ENCODE data around the gene ENGASE.

ENGASE gene

GRCh38 chr17:79118924-79119323 is 44.3 kb downstream of the ENGASE start:
- Histone ChIP-seq H2BK5ac (ENCODE audit: low read length) (no peak overlapping the region), H2BK15ac (replicated peaks; ENCODE audit: low read depth) (no peak overlapping the region), H3K27ac (ENCODE audit: low read depth, low read length) (no peak overlapping the region), H3K4ac (ENCODE audit: low read depth, low read length) (no peak overlapping the region), H3K4me1 (ENCODE audit: control insufficient read depth, low read depth, low read length) (no peaks in the 10 kb centered on the region), H2BK120ac (ENCODE audit: low read depth, low read length) (no peak overlapping the region), H3K18ac (ENCODE audit: low read length) (no peak overlapping the region), H2AK5ac (ENCODE audit: low read length) (no peak overlapping the region), H3K23ac (ENCODE audit: low read length) (no peak overlapping the region), H3K27me3 (ENCODE audit: insufficient read depth, low read length, poor library complexity) (no peaks in the 10 kb centered on the region), H3K4me3 (ENCODE audit: low read length) (no peak overlapping the region), H3K79me1 (ENCODE audit: low read length) (no peaks in the 10 kb centered on the region), H4K8ac (ENCODE audit: low read depth, low read length) (no peak overlapping the region), H3K79me2 (ENCODE audit: control insufficient read depth, insufficient read depth, low read length) (no peaks in the 10 kb centered on the region), H3K36me3 (ENCODE audit: control insufficient read depth, insufficient read depth, low read length) (no peaks in the 10 kb centered on the region), H4K5ac (ENCODE audit: low read length) (no peak overlapping the region), H3K4me2 (ENCODE audit: low read length) (no peak overlapping the region), H3K56ac (ENCODE audit: low read length) (no peak overlapping the region), H3K9ac (ENCODE audit: low read length) (no peak overlapping the region)
- DNase-seq: no peak
- WGBS (ENCODE audit: extremely low coverage, insufficient coverage, low lambda C conversion rate): no CpG with 5 or more reads among the region's 4 CpGs

- H3K9ac ChIP-seq (ENCODE audit: low read length): no peak overlapping the region
- no peaks in the 10 kb centered on the region for H3K27me3 ChIP-seq (ENCODE audit: insufficient read depth, low read length, poor library complexity)
- no peak overlapping the region for H3K56ac ChIP-seq (ENCODE audit: low read length)
- H3K4me2 ChIP-seq (ENCODE audit: low read length): no peak overlapping the region
- no peak overlapping the region for H3K4me3 ChIP-seq (ENCODE audit: low read length)
- H3K79me2 ChIP-seq (ENCODE audit: control insufficient read depth, insufficient read depth, low read length): no peaks in the 10 kb centered on the region
- H4K5ac ChIP-seq (ENCODE audit: low read length): no peak overlapping the region
- H2BK15ac ChIP-seq (replicated peaks; ENCODE audit: low read depth): no peak overlapping the region
- H2AK5ac ChIP-seq (ENCODE audit: low read length): no peak overlapping the region
- WGBS (ENCODE audit: extremely low coverage, insufficient coverage, low lambda C conversion rate): no CpG with 5 or more reads among the region's 5 CpGs
- no peak for DNase-seq
- H3K18ac ChIP-seq (ENCODE audit: low read length): no peak overlapping the region
- no peak overlapping the region for H3K27ac ChIP-seq (ENCODE audit: low read depth, low read length)
- no peaks in the 10 kb centered on the region for H3K4me1 ChIP-seq (ENCODE audit: control insufficient read depth, low read depth, low read length)
- no peak overlapping the region for H2BK120ac ChIP-seq (ENCODE audit: low read depth, low read length)
- no peak overlapping the region for H3K4ac ChIP-seq (ENCODE audit: low read depth, low read length)
- no peak overlapping the region for H4K8ac ChIP-seq (ENCODE audit: low read depth, low read length)
- H3K23ac ChIP-seq (ENCODE audit: low read length): no peak overlapping the region
- H3K79me1 ChIP-seq (ENCODE audit: low read length): no peaks in the 10 kb centered on the region
- H2BK5ac ChIP-seq (ENCODE audit: low read length): no peak overlapping the region
- H3K36me3 ChIP-seq (ENCODE audit: control insufficient read depth, insufficient read depth, low read length): no peaks in the 10 kb centered on the region
Measured at GRCh38 chr17:79120259-79120658, 45.6 kb downstream of the ENGASE start.

GRCh38 chr17:79123988-79124387 is 49.4 kb downstream of the ENGASE start:
- no peak overlapping the region for H3K4me2 ChIP-seq (ENCODE audit: low read length)
- no peaks in the 10 kb centered on the region for H3K27me3 ChIP-seq (ENCODE audit: insufficient read depth, low read length, poor library complexity)

GRCh38 chr17:79124513-79125209 is 50.0 kb downstream of the ENGASE start:
- Histone ChIP-seq H4K8ac (ENCODE audit: low read depth, low read length) (no peak overlapping the region), H3K4ac (ENCODE audit: low read depth, low read length) (no peak overlapping the region), H4K5ac (ENCODE audit: low read length) (no peak overlapping the region), H2BK15ac (replicated peaks; ENCODE audit: low read depth) (no peak overlapping the region), H2AK5ac (ENCODE audit: low read length) (no peak overlapping the region), H3K4me2 (ENCODE audit: low read length) (no peak overlapping the region), H3K56ac (ENCODE audit: low read length) (no peak overlapping the region), H3K9ac (ENCODE audit: low read length) (no peak overlapping the region), H3K79me2 (ENCODE audit: control insufficient read depth, insufficient read depth, low read length) (no peaks in the 10 kb centered on the region), H3K4me1 (ENCODE audit: control insufficient read depth, low read depth, low read length) (no peaks in the 10 kb centered on the region), H2BK120ac (ENCODE audit: low read depth, low read length) (no peak overlapping the region), H3K18ac (ENCODE audit: low read length) (no peak overlapping the region), H3K23ac (ENCODE audit: low read length) (no peak overlapping the region), H2BK5ac (ENCODE audit: low read length) (no peak overlapping the region), H3K4me3 (ENCODE audit: low read length) (no peak overlapping the region), H3K27me3 (ENCODE audit: insufficient read depth, low read length, poor library complexity) (no peaks in the 10 kb centered on the region), H3K27ac (ENCODE audit: low read depth, low read length) (no peak overlapping the region), H3K36me3 (ENCODE audit: control insufficient read depth, insufficient read depth, low read length) (no peaks in the 10 kb centered on the region), H3K79me1 (ENCODE audit: low read length) (no peaks in the 10 kb centered on the region)
- no CpG with 5 or more reads among the region's 21 CpGs for WGBS (ENCODE audit: extremely low coverage, insufficient coverage, low lambda C conversion rate)
- no peak for DNase-seq

More at GRCh38 chr17:79123988-79124387, 49.4 kb downstream of the ENGASE start:
- no peak overlapping the region for H4K5ac ChIP-seq (ENCODE audit: low read length)
- no peak overlapping the region for H4K8ac ChIP-seq (ENCODE audit: low read depth, low read length)
- no peaks in the 10 kb centered on the region for H3K79me1 ChIP-seq (ENCODE audit: low read length)
- no peak overlapping the region for H3K4ac ChIP-seq (ENCODE audit: low read depth, low read length)
- no peak overlapping the region for H3K56ac ChIP-seq (ENCODE audit: low read length)
- H2BK120ac ChIP-seq (ENCODE audit: low read depth, low read length): no peak overlapping the region
- no peak overlapping the region for H2BK15ac ChIP-seq (replicated peaks; ENCODE audit: low read depth)
- WGBS (ENCODE audit: extremely low coverage, insufficient coverage, low lambda C conversion rate): no CpG with 5 or more reads among the region's 8 CpGs
- no peak overlapping the region for H3K4me3 ChIP-seq (ENCODE audit: low read length)
- H3K9ac ChIP-seq (ENCODE audit: low read length): no peak overlapping the region
- no peaks in the 10 kb centered on the region for H3K4me1 ChIP-seq (ENCODE audit: control insufficient read depth, low read depth, low read length)
- no peaks in the 10 kb centered on the region for H3K79me2 ChIP-seq (ENCODE audit: control insufficient read depth, insufficient read depth, low read length)
- no peak for DNase-seq
- no peak overlapping the region for H3K23ac ChIP-seq (ENCODE audit: low read length)
- no peaks in the 10 kb centered on the region for H3K36me3 ChIP-seq (ENCODE audit: control insufficient read depth, insufficient read depth, low read length)
- H2BK5ac ChIP-seq (ENCODE audit: low read length): no peak overlapping the region
- H3K27ac ChIP-seq (ENCODE audit: low read depth, low read length): no peak overlapping the region
- H2AK5ac ChIP-seq (ENCODE audit: low read length): no peak overlapping the region
- no peak overlapping the region for H3K18ac ChIP-seq (ENCODE audit: low read length)

DNA sequence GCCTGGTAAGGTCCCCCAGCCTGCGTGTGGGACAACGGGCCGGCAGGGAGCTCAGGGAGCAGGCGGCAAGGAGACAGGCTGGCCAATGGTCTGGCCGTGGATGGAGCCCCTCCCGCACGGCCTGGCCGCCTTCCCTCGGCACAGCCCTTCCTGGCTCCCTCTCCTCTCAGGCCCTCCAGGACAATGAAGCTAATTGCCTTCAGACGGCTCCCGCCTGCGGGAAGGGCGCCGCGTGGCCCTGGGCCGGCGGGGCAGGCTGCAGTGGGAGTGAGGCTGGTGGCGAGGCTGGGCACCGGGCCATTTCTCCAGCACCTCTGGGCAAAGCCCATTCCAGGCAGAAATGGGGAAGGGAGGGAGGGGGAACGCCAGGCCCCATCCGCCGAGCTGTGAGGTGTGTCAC is 50.9 kb downstream of the ENGASE start:
- Histone ChIP-seq H3K36me3 (ENCODE audit: control insufficient read depth, insufficient read depth, low read length) (no peaks in the 10 kb centered on the region), H2BK15ac (replicated peaks; ENCODE audit: low read depth) (no peak overlapping the region), H4K8ac (ENCODE audit: low read depth, low read length) (no peak overlapping the region), H3K4me1 (ENCODE audit: control insufficient read depth, low read depth, low read length) (no peaks in the 10 kb centered on the region), H2BK5ac (ENCODE audit: low read length) (no peak overlapping the region), H2AK5ac (ENCODE audit: low read length) (no peak overlapping the region), H3K4ac (ENCODE audit: low read depth, low read length) (no peak overlapping the region), H3K27me3 (ENCODE audit: insufficient read depth, low read length, poor library complexity) (no peaks in the 10 kb centered on the region), H3K79me1 (ENCODE audit: low read length) (no peaks in the 10 kb centered on the region), H3K18ac (ENCODE audit: low read length) (no peak overlapping the region), H3K9ac (ENCODE audit: low read length) (no peak overlapping the region), H4K5ac (ENCODE audit: low read length) (no peak overlapping the region), H3K4me2 (ENCODE audit: low read length) (no peak overlapping the region), H3K56ac (ENCODE audit: low read length) (no peak overlapping the region), H3K79me2 (ENCODE audit: control insufficient read depth, insufficient read depth, low read length) (no peaks in the 10 kb centered on the region), H3K4me3 (ENCODE audit: low read length) (no peak overlapping the region), H3K23ac (ENCODE audit: low read length) (no peak overlapping the region), H3K27ac (ENCODE audit: low read depth, low read length) (no peak overlapping the region), H2BK120ac (ENCODE audit: low read depth, low read length) (no peak overlapping the region)
- WGBS (ENCODE audit: extremely low coverage, insufficient coverage, low lambda C conversion rate): no CpG with 5 or more reads among the region's 22 CpGs
- DNase-seq: no peak

DNA sequence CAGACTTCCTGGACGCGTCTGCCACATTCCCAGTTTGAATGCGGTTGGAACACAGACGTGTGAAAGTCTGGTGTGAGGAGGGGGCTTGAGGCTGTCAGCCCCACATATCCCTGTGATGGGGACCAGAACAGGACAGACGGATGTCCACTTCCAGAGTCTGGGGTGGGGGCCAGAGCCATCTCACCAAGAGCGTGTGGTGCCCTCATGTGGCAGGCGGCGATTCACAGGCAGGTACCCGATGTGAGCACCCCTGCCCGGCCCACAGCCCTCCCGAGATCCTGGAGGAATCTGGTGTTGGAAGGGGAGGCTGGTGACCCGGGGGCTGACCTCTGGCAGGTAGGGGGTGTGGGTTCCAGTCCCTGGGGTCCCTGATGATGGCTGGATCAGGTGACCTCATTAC is 51.5 kb downstream of the ENGASE start:
- Histone ChIP-seq H3K4me2 (ENCODE audit: low read length) (no peak overlapping the region), H3K18ac (ENCODE audit: low read length) (no peak overlapping the region), H4K8ac (ENCODE audit: low read depth, low read length) (no peak overlapping the region), H2AK5ac (ENCODE audit: low read length) (no peak overlapping the region), H3K4me1 (ENCODE audit: control insufficient read depth, low read depth, low read length) (no peaks in the 10 kb centered on the region), H3K56ac (ENCODE audit: low read length) (no peak overlapping the region), H3K23ac (ENCODE audit: low read length) (no peak overlapping the region), H3K27ac (ENCODE audit: low read depth, low read length) (no peak overlapping the region), H3K36me3 (ENCODE audit: control insufficient read depth, insufficient read depth, low read length) (no peaks in the 10 kb centered on the region), H4K5ac (ENCODE audit: low read length) (no peak overlapping the region), H2BK120ac (ENCODE audit: low read depth, low read length) (no peak overlapping the region), H2BK15ac (replicated peaks; ENCODE audit: low read depth) (no peak overlapping the region), H3K27me3 (ENCODE audit: insufficient read depth, low read length, poor library complexity) (no peaks in the 10 kb centered on the region), H2BK5ac (ENCODE audit: low read length) (no peak overlapping the region), H3K4me3 (ENCODE audit: low read length) (no peak overlapping the region), H3K79me2 (ENCODE audit: control insufficient read depth, insufficient read depth, low read length) (no peaks in the 10 kb centered on the region), H3K4ac (ENCODE audit: low read depth, low read length) (no peak overlapping the region), H3K9ac (ENCODE audit: low read length) (no peak overlapping the region), H3K79me1 (ENCODE audit: low read length) (no peaks in the 10 kb centered on the region)
- WGBS (ENCODE audit: extremely low coverage, insufficient coverage, low lambda C conversion rate): no CpG with 5 or more reads among the region's 12 CpGs
- peak; percentile 32 for DNase-seq

Measured in mesendoderm (in vitro differentiated cells).